Lower leg skin (tissue), 3 donors: ENCODE data around the gene FCF1.

Experiments
- CTCF ChIP-seq, 3 donors: fragments of 450-650 bp; IDR thresholded peaks; one replicate each; pipeline ENCODE4 v1.5.1; 2016; ENCODE audit warnings: antibody characterized with exemption in 3 of 3, mild to moderate bottlenecking in 3 of 3, moderate library complexity in 2 of 3
- POLR2A ChIP-seq, 2 donors: fragments of 450-650 bp; IDR thresholded peaks; one replicate each; pipeline ENCODE4 v1.6.1; 2016 to 2017; ENCODE audit warnings: antibody characterized with exemption in 2 of 2, mild to moderate bottlenecking in 1 of 2, moderate library complexity in 1 of 2

GRCh38 chr14:74771399-74771798 lies 58.5 kb downstream of the FCF1 start:
- TF ChIP-seq CTCF (IDR thresholded peaks at IDR 0.05) (no peak), POLR2A (IDR thresholded peaks at IDR 0.05) (no peak)
